ENCODE measurements around the gene SNRNP25. TPM values are rescaled to one million over a fixed set of nuclear protein-coding genes. Genes with fewer than 3 reads are reported as not detected.
"Not testable (repeated sequence)": the region's sequence is repeated elsewhere in the genome, so short reads cannot be mapped to it uniquely, and the experiment has no call there.

The SNRNP25 gene
- total RNA-seq, 2 donors from 2014 or later, result 47.6 to 53.4 TPM

GRCh38 chr16:37511-37910 is 16.1 kb upstream of the SNRNP25 start:
- no peak overlapping the region for H3K27ac Mint-ChIP-seq
- no peak for ATAC-seq
- peaks cover 6 to 9% of the 10 kb centered on the region in 2 donors for H3K36me3 Mint-ChIP-seq

GRCh38 chr16:38206-38605 is 15.4 kb upstream of the SNRNP25 start:
- DNase-seq (ENCODE audit: low spot score in 2 of 2); ATAC-seq; H3K9me3 Mint-ChIP-seq: not testable (repeated sequence)
- Mint-ChIP-seq H3K27ac (peak overlapping the region; percentile 65 to 82), H3K36me3 (peaks cover 6 to 16% of the 10 kb centered on the region in 2 donors)

More at GRCh38 chr16:37511-37910, 16.1 kb upstream of the SNRNP25 start:
- DNase-seq (ENCODE audit: low spot score in 2 of 2), result no peak
- H3K9me3 Mint-ChIP-seq, result no peaks in the 10 kb centered on the region

GRCh38 chr16:38941-39892 is 14.4 kb upstream of the SNRNP25 start:
- H3K27ac Mint-ChIP-seq, result peak overlapping the region; percentile 25 to 65
- no peaks in the 10 kb centered on the region for H3K9me3 Mint-ChIP-seq
- H3K36me3 Mint-ChIP-seq, result peaks cover 7 to 25% of the 10 kb centered on the region in 2 donors

GRCh38 chr16:41439-42068 is 12.1 kb upstream of the SNRNP25 start:
- ATAC-seq, result no peak
- H3K27ac Mint-ChIP-seq, result peak overlapping the region in 1 of 2 donors; percentile 89
- DNase-seq (ENCODE audit: low spot score in 2 of 2), result no peak
- peaks cover 11 to 45% of the 10 kb centered on the region in 2 donors for H3K36me3 Mint-ChIP-seq
- no peaks in the 10 kb centered on the region for H3K9me3 Mint-ChIP-seq

More at GRCh38 chr16:38941-39892, 14.4 kb upstream of the SNRNP25 start:
- ATAC-seq (peak; percentile 68 to 85), DNase-seq (ENCODE audit: low spot score in 2 of 2) (no peak)

GRCh38 chr16:42069-42457 is 11.6 kb upstream of the SNRNP25 start:
- H3K9me3 Mint-ChIP-seq, result no peaks in the 10 kb centered on the region
- H3K36me3 Mint-ChIP-seq, result peaks cover 12 to 45% of the 10 kb centered on the region in 2 donors
- no peak for ATAC-seq
- DNase-seq (ENCODE audit: low spot score in 2 of 2), result no peak
- peak overlapping the region in 1 of 2 donors; percentile 89 for H3K27ac Mint-ChIP-seq

GRCh38 chr16:42691-43090 is 10.9 kb upstream of the SNRNP25 start:
- Mint-ChIP-seq H3K36me3 (peaks cover 16 to 49% of the 10 kb centered on the region in 2 donors), H3K27ac (peak overlapping the region in 1 of 2 donors; percentile 32), H3K9me3 (no peaks in the 10 kb centered on the region)
- ATAC-seq, result no peak
- DNase-seq (ENCODE audit: low spot score in 2 of 2), result peak in 1 of 2 donors; percentile 1

- no peak for ATAC-seq
- DNase-seq (ENCODE audit: low spot score in 2 of 2), result peak in 1 of 2 donors; percentile 0
- peaks cover 16 to 49% of the 10 kb centered on the region in 2 donors for H3K36me3 Mint-ChIP-seq
- no peak overlapping the region for H3K27ac Mint-ChIP-seq
- H3K9me3 Mint-ChIP-seq, result no peaks in the 10 kb centered on the region
Observed at GRCh38 chr16:43294-43693, 10.3 kb upstream of the SNRNP25 start.

GRCh38 chr16:44655-45054 is 9.0 kb upstream of the SNRNP25 start:
- Mint-ChIP-seq H3K27ac (peak overlapping the region in 1 of 2 donors; percentile 29), H3K9me3 (no peaks in the 10 kb centered on the region), H3K36me3 (peaks cover 16 to 49% of the 10 kb centered on the region in 2 donors)
- DNase-seq (ENCODE audit: low spot score in 2 of 2) (no peak), ATAC-seq (no peak)

- H3K9me3 Mint-ChIP-seq, result no peaks in the 10 kb centered on the region
- no peak for ATAC-seq
- peaks cover 20 to 55% of the 10 kb centered on the region in 2 donors for H3K36me3 Mint-ChIP-seq
- peak in 1 of 2 donors; percentile 1 for DNase-seq (ENCODE audit: low spot score in 2 of 2)
- H3K27ac Mint-ChIP-seq, result no peak overlapping the region
Observed at GRCh38 chr16:45454-45853, 8.2 kb upstream of the SNRNP25 start.

- not testable (repeated sequence) for H3K9me3 Mint-ChIP-seq; DNase-seq (ENCODE audit: low spot score in 2 of 2); ATAC-seq; H3K27ac Mint-ChIP-seq
- H3K36me3 Mint-ChIP-seq, result peaks cover 27 to 66% of the 10 kb centered on the region in 2 donors
Observed at GRCh38 chr16:46510-46909, 7.1 kb upstream of the SNRNP25 start.

- H3K27ac Mint-ChIP-seq, result no peak overlapping the region
- ATAC-seq (no peak), DNase-seq (ENCODE audit: low spot score in 2 of 2) (peak in 1 of 2 donors; percentile 1)
- peaks cover 21 to 62% of the 10 kb centered on the region in 2 donors for H3K36me3 Mint-ChIP-seq
- H3K9me3 Mint-ChIP-seq, result no peaks in the 10 kb centered on the region
Observed at GRCh38 chr16:47234-47633, 6.4 kb upstream of the SNRNP25 start.

- Mint-ChIP-seq H3K9me3 (no peaks in the 10 kb centered on the region), H3K36me3 (peaks cover 26 to 34% of the 10 kb centered on the region in 2 donors), H3K27ac (peak overlapping the region in 1 of 2 donors; percentile 79)
- DNase-seq (ENCODE audit: low spot score in 2 of 2), result no peak
- no peak for ATAC-seq
Observed at GRCh38 chr16:50769-51591, 2.6 kb upstream of the SNRNP25 start.

GRCh38 chr16:54237-54581 is 581 bp downstream of the SNRNP25 start:
- no peak for DNase-seq (ENCODE audit: low spot score in 2 of 2)
- Mint-ChIP-seq H3K9me3 (no peaks in the 10 kb centered on the region), H3K36me3 (peaks cover 21 to 26% of the 10 kb centered on the region in 2 donors), H3K27ac (peak overlapping the region in 1 of 2 donors; percentile 87)
- ATAC-seq, result no peak

GRCh38 chr16:55571-56136 is 2.0 kb downstream of the SNRNP25 start:
- DNase-seq (ENCODE audit: low spot score in 2 of 2) (no peak), ATAC-seq (no peak)
- no peak overlapping the region for H3K27ac Mint-ChIP-seq
- H3K36me3 Mint-ChIP-seq, result peaks cover 15 to 19% of the 10 kb centered on the region in 2 donors
- H3K9me3 Mint-ChIP-seq, result no peaks in the 10 kb centered on the region

- ATAC-seq (no peak), DNase-seq (ENCODE audit: low spot score in 2 of 2) (no peak)
- H3K36me3 Mint-ChIP-seq, result peaks cover 11% of the 10 kb centered on the region in 2 donors
- H3K27ac Mint-ChIP-seq, result no peak overlapping the region
- H3K9me3 Mint-ChIP-seq, result no peaks in the 10 kb centered on the region
Observed at GRCh38 chr16:56231-56927, 2.8 kb downstream of the SNRNP25 start.

GRCh38 chr16:57711-58110 is 4.1 kb downstream of the SNRNP25 start:
- peak overlapping the region in 1 of 2 donors; percentile 61 for H3K27ac Mint-ChIP-seq
- H3K9me3 Mint-ChIP-seq, result no peaks in the 10 kb centered on the region
- DNase-seq (ENCODE audit: low spot score in 2 of 2), result no peak
- H3K36me3 Mint-ChIP-seq, result peaks cover 5 to 10% of the 10 kb centered on the region in 2 donors
- ATAC-seq, result no peak

All from activated naive CD4-positive, alpha-beta T cell treated with anti-CD3 and anti-CD28 coated beads, Interleukin-2, amount 50 U/mL, for 72 hours (primary cell).